Measurements from ENCODE around the gene RBM4B.

RBM4B gene

GRCh38 chr11:66686801-66687750, 9.4 kb upstream of the RBM4B start:
- DNase-seq (ENCODE audit: low spot score), result no peak

GRCh38 chr11:66686100-66686785, 8.6 kb upstream of the RBM4B start:
- DNase-seq (ENCODE audit: low spot score), result no peak

- no peak for DNase-seq (ENCODE audit: low spot score)
These were observed 7.8 kb upstream of the RBM4B start for GRCh38 chr11:66685276-66686099.

- no peak for DNase-seq (ENCODE audit: low spot score)
These were observed 6.9 kb upstream of the RBM4B start for GRCh38 chr11:66684635-66685034.

GRCh38 chr11:66683877-66684276, 6.2 kb upstream of the RBM4B start:
- DNase-seq (ENCODE audit: low spot score), result no peak

GRCh38 chr11:66680966-66681645, 3.4 kb upstream of the RBM4B start:
- no peak for DNase-seq (ENCODE audit: low spot score)

GRCh38 chr11:66676931-66677598, 622 bp downstream of the RBM4B start:
- no peak for DNase-seq (ENCODE audit: low spot score)

- DNase-seq (ENCODE audit: low spot score), result no peak
These were observed 1.3 kb downstream of the RBM4B start for GRCh38 chr11:66676282-66676919.

- DNase-seq (ENCODE audit: low spot score), result no peak
These were observed 2.6 kb downstream of the RBM4B start for GRCh38 chr11:66674964-66675602.

GRCh38 chr11:66670816-66671215, 6.9 kb downstream of the RBM4B start:
- no peak for DNase-seq (ENCODE audit: low spot score)

- no peak for DNase-seq (ENCODE audit: low spot score)
These were observed 12.3 kb downstream of the RBM4B start for GRCh38 chr11:66665369-66665768.

GRCh38 chr11:66663741-66664296, 13.9 kb downstream of the RBM4B start:
- no peak for DNase-seq (ENCODE audit: low spot score)

GRCh38 chr11:66659763-66660162, 17.9 kb downstream of the RBM4B start:
- DNase-seq (ENCODE audit: low spot score), result no peak

GRCh38 chr11:66653123-66653522, 24.6 kb downstream of the RBM4B start:
- DNase-seq (ENCODE audit: low spot score), result no peak

GRCh38 chr11:66652651-66653050, 25.0 kb downstream of the RBM4B start:
- no peak for DNase-seq (ENCODE audit: low spot score)

- no peak for DNase-seq (ENCODE audit: low spot score)
These were observed 26.7 kb downstream of the RBM4B start for GRCh38 chr11:66651016-66651415.

GRCh38 chr11:66649903-66650302, 27.8 kb downstream of the RBM4B start:
- no peak for DNase-seq (ENCODE audit: low spot score)

- DNase-seq (ENCODE audit: low spot score), result no peak
These were observed 30.9 kb downstream of the RBM4B start for GRCh38 chr11:66646828-66647227.

GRCh38 chr11:66643745-66644437, 33.8 kb downstream of the RBM4B start:
- no peak for DNase-seq (ENCODE audit: low spot score)
